HL-60 (cell line): ENCODE measurements around the gene NEUROD2.

Experiments used
- POLR2AphosphoS5 ChIP-seq: IDR thresholded peaks from 2 replicates; pipeline ENCODE4 v1.6.1; 2012; ENCODE audit warnings: low read depth
- TF ChIP-seq, protein P1 (sequence below): IDR thresholded peaks from 2 replicates; pipeline ENCODE4 v1.6.1; 2012; ENCODE audit warnings: low read depth; ENCODE audit not compliant: insufficient replicate concordance
- TF ChIP-seq, protein P2 (sequence below): IDR thresholded peaks from one replicate; pipeline ENCODE4 v1.5.1; 2011; ENCODE audit warnings: low read length, control low read depth, inconsistent platforms; ENCODE audit not compliant: insufficient read depth

DNA sequence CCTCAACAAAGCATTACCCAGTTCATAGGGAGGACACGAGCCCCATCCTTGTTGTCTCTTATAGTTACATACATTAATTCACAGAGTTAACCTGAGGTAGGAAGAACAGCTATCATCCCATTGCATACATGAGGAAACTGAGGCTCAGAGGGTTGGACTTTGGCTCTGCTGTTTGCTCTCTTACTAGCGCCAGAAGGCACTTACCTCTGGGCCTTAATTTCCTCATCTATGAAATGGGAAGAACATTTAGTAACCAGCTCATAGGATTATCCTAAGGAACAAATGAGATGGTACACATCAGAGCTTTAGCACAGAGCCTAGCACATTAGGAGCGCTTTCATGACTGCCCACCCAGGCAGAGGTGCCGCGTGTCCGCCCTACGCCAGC lies 27.6 kb downstream of the NEUROD2 start:
- TF ChIP-seq, protein P1, sequence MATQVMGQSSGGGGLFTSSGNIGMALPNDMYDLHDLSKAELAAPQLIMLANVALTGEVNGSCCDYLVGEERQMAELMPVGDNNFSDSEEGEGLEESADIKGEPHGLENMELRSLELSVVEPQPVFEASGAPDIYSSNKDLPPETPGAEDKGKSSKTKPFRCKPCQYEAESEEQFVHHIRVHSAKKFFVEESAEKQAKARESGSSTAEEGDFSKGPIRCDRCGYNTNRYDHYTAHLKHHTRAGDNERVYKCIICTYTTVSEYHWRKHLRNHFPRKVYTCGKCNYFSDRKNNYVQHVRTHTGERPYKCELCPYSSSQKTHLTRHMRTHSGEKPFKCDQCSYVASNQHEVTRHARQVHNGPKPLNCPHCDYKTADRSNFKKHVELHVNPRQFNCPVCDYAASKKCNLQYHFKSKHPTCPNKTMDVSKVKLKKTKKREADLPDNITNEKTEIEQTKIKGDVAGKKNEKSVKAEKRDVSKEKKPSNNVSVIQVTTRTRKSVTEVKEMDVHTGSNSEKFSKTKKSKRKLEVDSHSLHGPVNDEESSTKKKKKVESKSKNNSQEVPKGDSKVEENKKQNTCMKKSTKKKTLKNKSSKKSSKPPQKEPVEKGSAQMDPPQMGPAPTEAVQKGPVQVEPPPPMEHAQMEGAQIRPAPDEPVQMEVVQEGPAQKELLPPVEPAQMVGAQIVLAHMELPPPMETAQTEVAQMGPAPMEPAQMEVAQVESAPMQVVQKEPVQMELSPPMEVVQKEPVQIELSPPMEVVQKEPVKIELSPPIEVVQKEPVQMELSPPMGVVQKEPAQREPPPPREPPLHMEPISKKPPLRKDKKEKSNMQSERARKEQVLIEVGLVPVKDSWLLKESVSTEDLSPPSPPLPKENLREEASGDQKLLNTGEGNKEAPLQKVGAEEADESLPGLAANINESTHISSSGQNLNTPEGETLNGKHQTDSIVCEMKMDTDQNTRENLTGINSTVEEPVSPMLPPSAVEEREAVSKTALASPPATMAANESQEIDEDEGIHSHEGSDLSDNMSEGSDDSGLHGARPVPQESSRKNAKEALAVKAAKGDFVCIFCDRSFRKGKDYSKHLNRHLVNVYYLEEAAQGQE: no peak
- TF ChIP-seq POLR2AphosphoS5: no peak
- TF ChIP-seq, protein P2, sequence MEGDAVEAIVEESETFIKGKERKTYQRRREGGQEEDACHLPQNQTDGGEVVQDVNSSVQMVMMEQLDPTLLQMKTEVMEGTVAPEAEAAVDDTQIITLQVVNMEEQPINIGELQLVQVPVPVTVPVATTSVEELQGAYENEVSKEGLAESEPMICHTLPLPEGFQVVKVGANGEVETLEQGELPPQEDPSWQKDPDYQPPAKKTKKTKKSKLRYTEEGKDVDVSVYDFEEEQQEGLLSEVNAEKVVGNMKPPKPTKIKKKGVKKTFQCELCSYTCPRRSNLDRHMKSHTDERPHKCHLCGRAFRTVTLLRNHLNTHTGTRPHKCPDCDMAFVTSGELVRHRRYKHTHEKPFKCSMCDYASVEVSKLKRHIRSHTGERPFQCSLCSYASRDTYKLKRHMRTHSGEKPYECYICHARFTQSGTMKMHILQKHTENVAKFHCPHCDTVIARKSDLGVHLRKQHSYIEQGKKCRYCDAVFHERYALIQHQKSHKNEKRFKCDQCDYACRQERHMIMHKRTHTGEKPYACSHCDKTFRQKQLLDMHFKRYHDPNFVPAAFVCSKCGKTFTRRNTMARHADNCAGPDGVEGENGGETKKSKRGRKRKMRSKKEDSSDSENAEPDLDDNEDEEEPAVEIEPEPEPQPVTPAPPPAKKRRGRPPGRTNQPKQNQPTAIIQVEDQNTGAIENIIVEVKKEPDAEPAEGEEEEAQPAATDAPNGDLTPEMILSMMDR: no peak
